HepG2 (cell line): ENCODE data around the gene PPP1R3F.
A peak's percentile ranks its signal among the peaks of the same experiment; 100 is the strongest.

Source experiments
- FOXM1 ChIP-seq: sonication (generic); formaldehyde crosslinking; IDR thresholded peaks from 2 replicates; pipeline ENCODE4 v1.5.0; 2020; ENCODE audit warnings: missing genetic modification reagents
- NR2F1 ChIP-seq, 2 experiments: fragments of 450-650 bp in 1 of 2; formaldehyde crosslinking in 1 of 2; IDR thresholded peaks; 2 replicates each; pipeline versions ENCODE4 v1.5.0 to v1.6.1; 2016 to 2020; ENCODE audit warnings: mild to moderate bottlenecking in 1 of 2, missing compliant biosample characterization in 1 of 2, missing genetic modification reagents in 1 of 2, moderate library complexity in 1 of 2
- RAD21 ChIP-seq: fragments of 450-650 bp; formaldehyde crosslinking; IDR thresholded peaks from 2 replicates; pipeline ENCODE4 v1.5.0; 2020; ENCODE audit warnings: mild to moderate bottlenecking
- SAFB2 ChIP-seq: sonication (generic); formaldehyde crosslinking; IDR thresholded peaks from 2 replicates; pipeline ENCODE4 v1.5.1; 2020; ENCODE audit warnings: missing genetic modification reagents, low read depth, mild to moderate bottlenecking, borderline replicate concordance
- SETDB1 ChIP-seq: sonication (generic); formaldehyde crosslinking; IDR thresholded peaks from 2 replicates; pipeline ENCODE4 v1.5.1; 2020; ENCODE audit warnings: missing genetic modification reagents, mild to moderate bottlenecking, borderline replicate concordance
- SIN3A ChIP-seq: IDR thresholded peaks from 2 replicates; pipeline ENCODE4 v1.6.1; 2011; ENCODE audit warnings: low read depth, mild to moderate bottlenecking, control low read depth, low read length, borderline replicate concordance
- TBX3 ChIP-seq: fragments of 450-650 bp; IDR thresholded peaks from 2 replicates; pipeline ENCODE4 v1.6.1; 2017; ENCODE audit warnings: antibody characterized with exemption, mild to moderate bottlenecking, inconsistent platforms, borderline replicate concordance
- YEATS4 ChIP-seq: sonication (generic); formaldehyde crosslinking; IDR thresholded peaks from 2 replicates; pipeline ENCODE4 v1.4.0; 2020; ENCODE audit warnings: missing genetic modification reagents, borderline replicate concordance
- TF ChIP-seq, protein P1 (sequence below): sonication (generic); formaldehyde crosslinking; IDR thresholded peaks from 2 replicates; pipeline ENCODE4 v1.5.0; 2020; ENCODE audit warnings: mild to moderate bottlenecking, missing genetic modification reagents, moderate library complexity
- TF ChIP-seq, protein P2 (sequence below): IDR thresholded peaks from 2 replicates; pipeline ENCODE4 v1.6.1; 2012; ENCODE audit warnings: inconsistent platforms

DNA sequence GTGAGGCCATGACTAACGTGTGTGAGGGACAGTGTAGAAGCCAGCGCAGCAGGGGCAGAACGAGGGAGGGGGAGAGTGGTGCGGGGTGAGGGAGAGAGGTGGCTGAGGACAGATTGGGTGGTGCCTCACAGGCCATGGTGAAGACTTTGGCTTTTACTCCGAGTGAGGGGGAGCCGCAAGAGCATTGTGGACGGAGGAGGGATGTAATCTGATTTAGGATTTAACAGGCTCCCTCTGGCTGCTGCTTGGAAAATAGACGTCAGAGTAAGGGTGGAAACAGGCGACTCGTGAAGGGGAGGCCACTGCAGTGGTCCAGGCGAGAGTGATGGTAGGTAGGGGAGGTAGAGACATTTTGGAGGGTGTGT lies 13.0 kb downstream of the PPP1R3F start:
- TF ChIP-seq YEATS4 (CRISPR knock-in tag) (no peak), RAD21 (CRISPR knock-in tag) (no peak), NR2F1 (CRISPR knock-in tag; IDR thresholded peaks at IDR 0.05) (no peak), SIN3A (no peak), SETDB1 (CRISPR knock-in tag) (no peak), SAFB2 (CRISPR knock-in tag) (no peak), TBX3 (no peak), FOXM1 (CRISPR knock-in tag) (no peak)
- TF ChIP-seq, protein P1, sequence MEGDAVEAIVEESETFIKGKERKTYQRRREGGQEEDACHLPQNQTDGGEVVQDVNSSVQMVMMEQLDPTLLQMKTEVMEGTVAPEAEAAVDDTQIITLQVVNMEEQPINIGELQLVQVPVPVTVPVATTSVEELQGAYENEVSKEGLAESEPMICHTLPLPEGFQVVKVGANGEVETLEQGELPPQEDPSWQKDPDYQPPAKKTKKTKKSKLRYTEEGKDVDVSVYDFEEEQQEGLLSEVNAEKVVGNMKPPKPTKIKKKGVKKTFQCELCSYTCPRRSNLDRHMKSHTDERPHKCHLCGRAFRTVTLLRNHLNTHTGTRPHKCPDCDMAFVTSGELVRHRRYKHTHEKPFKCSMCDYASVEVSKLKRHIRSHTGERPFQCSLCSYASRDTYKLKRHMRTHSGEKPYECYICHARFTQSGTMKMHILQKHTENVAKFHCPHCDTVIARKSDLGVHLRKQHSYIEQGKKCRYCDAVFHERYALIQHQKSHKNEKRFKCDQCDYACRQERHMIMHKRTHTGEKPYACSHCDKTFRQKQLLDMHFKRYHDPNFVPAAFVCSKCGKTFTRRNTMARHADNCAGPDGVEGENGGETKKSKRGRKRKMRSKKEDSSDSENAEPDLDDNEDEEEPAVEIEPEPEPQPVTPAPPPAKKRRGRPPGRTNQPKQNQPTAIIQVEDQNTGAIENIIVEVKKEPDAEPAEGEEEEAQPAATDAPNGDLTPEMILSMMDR: peak; percentile 52
- TF ChIP-seq, protein P2, sequence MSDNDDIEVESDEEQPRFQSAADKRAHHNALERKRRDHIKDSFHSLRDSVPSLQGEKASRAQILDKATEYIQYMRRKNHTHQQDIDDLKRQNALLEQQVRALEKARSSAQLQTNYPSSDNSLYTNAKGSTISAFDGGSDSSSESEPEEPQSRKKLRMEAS: no peak
